Fibroblast of pulmonary artery (primary cell): ENCODE results near the gene MICAL2.

Experiments
- DNase-seq: peaks from one replicate; pipeline ENCODE4 v3.0.0-alpha.2; 2010; ENCODE audit warnings: low read depth
- H3K4me3 ChIP-seq: replicated peaks from 2 replicates; pipeline ENCODE4 v1.5.1; 2011; ENCODE audit warnings: low read depth, mild to moderate bottlenecking, control low read depth, low read length, moderate library complexity
- CTCF ChIP-seq: IDR thresholded peaks from 2 replicates; pipeline ENCODE4 v1.5.1; 2011; ENCODE audit warnings: mild to moderate bottlenecking, control low read depth, low read length, inconsistent platforms; ENCODE audit errors: missing control alignments

Gene MICAL2

GRCh38 chr11:12066056-12066798 is 44.2 kb upstream of the MICAL2 start:
- TF ChIP-seq CTCF = no peak
- no peak overlapping the region for H3K4me3 ChIP-seq
- DNase-seq = peak; percentile 92

GRCh38 chr11:12066799-12067508 is 43.4 kb upstream of the MICAL2 start:
- peak; percentile 53 for DNase-seq
- no peak overlapping the region for H3K4me3 ChIP-seq
- no peak for TF ChIP-seq CTCF

- no peak for TF ChIP-seq CTCF
- H3K4me3 ChIP-seq = no peak overlapping the region
- no peak for DNase-seq
Observed at GRCh38 chr11:12067796-12068357, 42.5 kb upstream of the MICAL2 start.

- TF ChIP-seq CTCF = no peak
- no peak overlapping the region for H3K4me3 ChIP-seq
Observed at GRCh38 chr11:12069066-12069676, 41.2 kb upstream of the MICAL2 start.

GRCh38 chr11:12070446-12071267 is 39.7 kb upstream of the MICAL2 start:
- no peak for TF ChIP-seq CTCF
- no peak overlapping the region for H3K4me3 ChIP-seq
- no peak for DNase-seq

More at GRCh38 chr11:12069066-12069676, 41.2 kb upstream of the MICAL2 start:
- DNase-seq = no peak

- TF ChIP-seq CTCF = no peak
Observed at GRCh38 chr11:12071574-12071973, 38.8 kb upstream of the MICAL2 start.

More at GRCh38 chr11:12071574-12071973, 38.8 kb upstream of the MICAL2 start:
- H3K4me3 ChIP-seq = no peak overlapping the region
- DNase-seq = no peak
